T1000 (cell line): ENCODE measurements around the gene DGKG.

Experiments used
- DNase-seq: peaks from one replicate; lab custom pipeline; 2025; ENCODE audit warnings: mixed read lengths; lab: John Stamatoyannopoulos, UW

DGKG gene

DNA sequence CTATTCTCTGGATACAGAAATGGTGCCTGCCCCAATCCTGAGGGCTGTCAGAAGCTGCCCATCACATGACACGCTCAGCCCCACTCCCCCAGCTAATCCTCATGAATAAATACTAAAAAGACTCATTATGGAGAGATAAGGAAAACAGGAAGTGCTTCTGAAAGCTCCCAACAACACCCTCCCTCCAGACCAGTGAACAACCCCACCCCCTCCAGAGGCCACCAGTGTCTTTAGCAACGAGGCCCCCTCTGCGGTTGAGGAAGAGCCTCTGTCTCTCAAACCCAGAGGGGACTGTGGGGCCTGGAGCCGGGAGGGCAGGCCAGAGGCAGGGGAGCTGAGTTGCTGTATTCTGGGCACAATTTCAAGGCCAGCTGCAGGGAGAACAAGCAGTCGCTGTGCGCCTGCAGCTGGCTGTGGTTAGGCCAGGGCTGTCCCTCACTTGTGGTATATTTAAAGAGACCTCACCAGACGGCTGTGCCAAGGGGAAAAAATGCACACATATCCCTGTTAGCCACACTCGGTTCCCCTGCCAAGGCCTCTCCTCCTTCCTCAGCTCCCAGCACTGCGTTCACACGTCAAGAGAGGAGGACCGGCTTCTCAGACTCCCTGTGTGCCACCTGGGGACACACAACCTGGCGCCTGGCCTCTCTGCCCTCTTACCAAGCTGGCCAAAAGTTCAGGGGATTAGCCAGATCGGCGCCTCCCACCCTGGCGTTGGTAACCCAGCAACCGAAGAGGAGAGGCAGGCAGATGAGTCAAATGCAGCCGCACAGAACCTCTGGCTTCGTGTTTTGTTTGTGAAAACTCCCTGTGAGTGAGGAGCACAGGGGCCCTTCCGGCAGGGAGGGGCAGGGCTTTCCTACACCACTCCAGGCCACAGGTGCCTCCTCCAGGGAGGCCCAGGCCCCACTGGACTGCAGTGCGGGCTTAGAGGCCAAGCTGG, 152.0 kb downstream of the DGKG start:
- no peak for DNase-seq

DNA sequence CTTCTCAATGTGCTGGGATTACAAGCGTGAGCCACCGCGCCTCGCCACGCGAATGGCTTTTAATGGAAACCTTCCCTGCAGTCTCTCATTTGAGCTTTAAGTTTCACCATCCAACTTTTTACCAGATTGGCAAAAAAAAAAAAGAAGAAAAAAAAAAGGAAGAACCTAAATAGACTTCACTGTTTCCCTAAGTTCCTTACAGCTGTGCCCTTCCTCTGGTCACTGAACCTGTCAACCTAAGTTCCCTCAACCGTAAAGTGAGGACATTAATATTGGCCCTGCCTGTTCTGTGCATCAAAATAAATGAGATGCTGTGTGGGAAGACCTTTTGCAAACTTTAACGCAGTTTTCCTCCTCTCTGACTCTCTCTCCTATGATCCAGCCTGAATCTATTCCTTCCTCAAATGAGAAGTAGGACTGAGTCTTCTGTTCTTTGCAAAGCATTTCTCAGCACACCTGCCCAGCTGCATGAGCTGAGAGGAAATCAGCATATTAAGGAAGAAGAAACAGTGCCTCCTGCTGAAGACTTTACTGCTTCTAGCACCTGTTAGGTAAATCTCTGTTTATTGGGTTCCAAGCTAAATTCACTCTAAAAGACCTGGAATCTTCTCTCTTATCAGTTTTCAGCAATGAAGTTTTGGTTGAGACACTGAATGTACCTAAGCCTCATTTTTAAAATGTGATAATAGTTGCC, 153.6 kb downstream of the DGKG start:
- no peak for DNase-seq

DNA sequence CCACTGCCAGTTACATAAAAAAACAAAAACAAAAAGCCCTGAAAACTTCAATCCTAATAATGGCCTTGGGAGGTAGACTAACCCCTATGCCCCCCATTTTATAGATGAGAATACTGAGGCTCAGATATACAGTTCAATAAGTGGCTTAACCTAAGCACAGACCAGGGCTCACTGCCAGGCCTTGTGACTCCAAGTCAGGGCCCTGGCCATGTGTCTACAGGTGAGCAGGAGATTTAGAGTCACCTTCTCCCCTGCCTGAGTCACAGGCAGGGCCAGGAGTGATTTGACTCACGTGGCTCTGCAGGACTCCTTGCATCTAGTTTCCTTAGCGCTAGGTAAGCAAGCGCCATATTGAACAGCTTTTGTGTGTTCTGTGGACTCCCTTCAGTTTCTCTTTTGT, 154.5 kb downstream of the DGKG start:
- no peak for DNase-seq

DNA sequence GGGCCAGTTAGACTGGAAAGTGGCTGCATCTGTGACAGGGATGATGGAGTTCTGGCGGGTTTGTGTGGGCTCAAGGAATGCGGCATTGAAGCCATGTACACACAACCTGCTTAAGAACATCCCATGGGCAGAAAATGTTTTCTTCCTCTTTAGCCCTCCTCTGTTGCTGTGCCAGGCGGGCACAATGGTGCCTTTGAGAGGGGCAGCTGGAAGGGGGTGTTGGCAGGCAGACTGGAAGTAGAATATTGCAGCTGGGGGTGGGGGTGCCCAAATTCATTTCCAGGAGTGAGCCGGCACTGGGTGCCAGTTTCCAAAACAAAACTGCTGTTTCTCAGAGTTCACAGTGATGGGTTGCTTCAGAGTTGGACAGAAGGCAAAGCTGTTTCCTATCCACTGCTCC, 161.3 kb downstream of the DGKG start:
- DNase-seq = no peak

DNA sequence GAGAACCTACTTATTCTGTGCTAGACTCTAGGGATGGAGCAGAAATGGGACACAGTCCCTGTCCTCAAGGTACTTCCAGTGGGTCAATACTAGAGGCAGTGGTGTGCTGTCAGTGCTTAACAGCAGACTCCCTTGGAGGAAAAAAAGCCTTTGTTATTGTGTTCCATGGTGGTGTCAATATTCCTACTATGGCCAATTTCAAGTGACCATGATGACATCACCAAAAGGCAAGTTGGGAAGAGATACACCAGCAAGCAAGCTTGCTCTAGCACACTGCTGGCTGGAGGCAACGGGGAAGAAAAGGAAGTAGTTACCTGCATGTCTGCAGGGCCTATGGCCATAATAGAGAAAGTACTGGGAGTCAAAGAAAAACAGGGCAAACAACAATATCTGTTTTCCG, 163.6 kb downstream of the DGKG start:
- no peak for DNase-seq

DNA sequence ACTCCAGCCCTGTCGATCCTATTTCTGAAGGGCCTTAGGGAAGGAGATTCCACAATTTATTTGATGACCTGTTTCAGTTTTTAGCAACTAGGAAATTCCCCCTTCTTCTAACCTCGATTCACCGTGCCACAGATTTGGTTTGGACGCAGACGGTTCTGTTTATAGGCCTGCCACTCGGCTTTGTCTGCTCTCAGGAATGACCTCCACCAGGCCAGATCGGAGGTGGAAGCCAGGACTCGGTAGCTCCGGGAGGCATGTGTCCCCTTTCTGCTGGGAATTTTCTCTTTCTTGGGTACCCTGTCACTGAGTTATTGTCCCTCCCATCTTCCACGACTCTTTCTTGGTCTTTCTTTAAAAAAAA, 167.6 kb downstream of the DGKG start:
- DNase-seq = no peak

DNA sequence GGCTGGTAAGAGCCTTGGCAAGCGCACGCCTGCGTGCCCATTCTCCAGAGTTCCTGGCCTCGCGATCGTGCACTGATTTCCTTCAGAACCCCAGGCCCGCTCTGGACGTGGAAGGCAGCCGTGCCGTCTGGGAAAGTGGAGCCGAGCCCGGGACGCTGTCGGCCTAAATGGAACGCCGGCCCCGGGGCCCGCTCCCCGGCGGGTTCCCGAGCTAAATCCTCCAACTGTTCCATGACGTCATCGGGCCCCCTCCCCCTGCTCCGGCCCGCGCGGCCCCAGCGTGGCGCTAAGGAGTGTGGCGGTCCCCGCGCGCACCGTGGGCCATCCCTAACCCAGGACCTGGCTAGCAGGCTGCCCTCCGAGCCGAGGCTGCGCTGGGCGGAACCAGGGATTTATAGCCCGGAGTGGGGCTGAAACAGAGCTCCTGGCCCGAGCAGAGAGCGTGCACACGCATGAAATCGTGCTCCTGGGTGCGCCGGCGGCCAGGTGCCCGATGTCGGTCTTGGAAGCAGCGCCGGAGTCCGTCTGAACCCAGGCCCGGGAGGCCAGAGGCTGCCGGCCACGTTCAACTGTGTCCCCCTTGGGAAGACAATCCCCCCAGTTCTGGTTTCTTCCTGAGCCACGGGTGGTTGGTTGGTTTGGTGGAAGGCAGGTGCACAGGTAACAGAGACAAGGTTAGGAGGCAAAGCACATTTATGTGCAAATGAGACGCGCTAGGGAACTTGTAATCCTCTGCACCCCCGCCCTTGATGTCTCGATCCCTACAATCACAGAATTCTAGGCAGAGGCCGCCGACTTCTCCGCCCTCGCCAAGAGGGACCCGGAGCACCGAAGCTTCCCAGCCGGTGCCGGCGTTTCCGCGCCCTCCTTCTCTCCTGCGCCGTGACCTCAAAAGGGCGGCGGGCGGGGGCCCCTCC, 168.2 kb downstream of the DGKG start:
- no peak for DNase-seq

DNA sequence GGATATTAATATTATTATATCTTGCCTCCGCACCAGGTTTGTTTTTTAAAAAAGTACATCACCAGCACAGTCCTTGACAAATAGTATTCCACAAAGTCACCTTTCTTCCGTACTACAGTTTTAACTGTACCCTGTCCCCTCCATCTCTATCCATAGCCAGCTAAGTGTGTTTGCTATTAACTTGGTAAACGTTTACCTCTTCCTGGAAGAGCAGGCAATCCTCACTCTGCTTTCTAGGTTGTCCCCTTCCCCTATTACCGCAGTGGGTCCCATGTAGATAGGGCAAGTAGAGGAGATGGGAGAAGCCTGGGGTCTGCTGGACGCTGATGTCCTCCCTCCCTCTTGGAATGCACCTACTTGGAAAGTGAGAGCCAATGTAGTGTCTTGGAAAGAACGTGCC, 169.2 kb downstream of the DGKG start:
- DNase-seq = no peak

DNA sequence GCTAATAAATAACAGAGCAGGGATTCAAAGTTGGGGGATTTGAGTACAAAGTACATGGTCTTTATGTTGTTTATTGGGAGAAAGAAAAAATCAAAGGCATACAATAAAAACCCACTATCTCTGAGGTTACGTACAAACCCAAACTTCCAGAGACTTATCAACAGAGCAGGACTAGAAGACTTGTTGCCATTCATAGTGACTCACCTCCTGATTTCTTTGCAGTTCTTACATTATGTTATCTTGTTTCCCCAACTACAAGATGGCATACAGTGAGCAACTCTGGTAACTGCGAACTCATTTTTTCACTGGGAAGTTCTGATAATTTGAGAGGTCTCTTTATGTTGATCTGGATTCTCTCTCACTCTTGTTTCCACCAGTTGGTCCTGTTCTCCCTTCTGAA, 172.5 kb downstream of the DGKG start:
- DNase-seq = no peak

DNA sequence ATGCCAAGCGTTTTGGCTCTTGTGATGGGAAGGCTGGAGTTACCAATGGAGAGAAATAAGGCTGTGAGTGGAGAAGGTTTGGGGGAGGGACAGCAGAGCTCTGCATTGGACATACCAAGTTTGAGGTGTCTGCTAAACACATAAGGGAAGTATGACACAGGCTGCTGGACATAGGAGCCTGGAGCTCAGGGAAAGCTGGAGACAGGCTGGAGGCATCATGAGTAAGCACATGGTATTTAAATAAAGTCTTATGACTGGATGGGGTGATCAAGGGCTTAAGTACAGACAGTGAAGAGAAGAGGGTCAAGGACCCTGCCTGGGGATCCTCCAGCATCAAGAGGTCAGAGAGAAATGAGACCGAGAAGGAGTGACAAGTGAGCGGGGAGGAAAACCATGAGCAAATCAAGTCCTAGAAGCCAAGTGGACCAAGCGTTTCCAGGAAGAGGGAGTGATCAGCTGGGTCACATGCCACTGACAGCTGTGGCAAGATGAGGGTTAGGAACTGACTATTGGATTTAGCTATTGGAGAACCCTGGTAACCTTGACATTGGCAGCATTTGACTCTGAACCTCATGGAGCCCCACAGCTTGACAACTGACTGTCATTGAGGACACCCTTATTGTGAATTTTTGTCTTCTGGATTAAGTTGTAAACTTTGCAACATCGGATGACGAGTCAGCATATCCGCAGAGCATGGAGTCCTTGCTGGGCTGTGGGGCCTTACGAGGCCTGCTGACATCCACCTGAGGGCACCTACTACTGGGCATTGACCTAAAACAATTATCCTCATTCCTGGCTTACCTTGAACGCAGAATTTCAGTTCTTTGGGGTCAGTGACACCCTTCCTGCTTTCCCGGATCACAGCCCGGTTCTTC, 174.4 kb downstream of the DGKG start:
- no peak for DNase-seq

DNA sequence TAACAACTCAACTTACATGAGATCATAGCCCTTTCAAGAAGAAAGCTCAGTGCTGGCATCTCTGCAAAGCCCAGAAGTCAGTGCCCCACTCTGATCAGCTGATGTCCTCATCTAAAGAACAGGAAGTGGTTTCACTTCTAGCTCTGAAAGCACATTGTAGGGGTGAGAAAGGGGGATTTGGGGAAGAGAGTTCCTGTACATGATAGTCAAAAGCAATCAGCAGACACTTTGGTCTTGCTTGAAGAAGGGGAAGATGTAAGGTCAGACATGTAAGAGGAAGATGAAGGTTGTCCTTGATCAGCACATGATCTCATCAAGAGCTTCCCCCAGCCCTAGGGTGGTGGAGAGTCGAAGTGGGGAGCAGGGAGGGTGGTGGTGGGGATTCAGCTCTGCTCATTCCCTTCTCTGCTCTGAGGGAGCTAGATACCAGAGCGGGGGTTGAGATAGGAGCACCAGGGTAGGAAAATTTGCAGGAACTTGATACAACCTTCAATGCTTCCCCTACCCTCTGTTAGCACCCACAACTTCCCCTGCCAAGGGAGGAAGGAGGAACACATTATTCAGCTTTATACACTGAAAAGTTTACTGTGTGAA, 176.7 kb downstream of the DGKG start:
- DNase-seq = no peak

DNA sequence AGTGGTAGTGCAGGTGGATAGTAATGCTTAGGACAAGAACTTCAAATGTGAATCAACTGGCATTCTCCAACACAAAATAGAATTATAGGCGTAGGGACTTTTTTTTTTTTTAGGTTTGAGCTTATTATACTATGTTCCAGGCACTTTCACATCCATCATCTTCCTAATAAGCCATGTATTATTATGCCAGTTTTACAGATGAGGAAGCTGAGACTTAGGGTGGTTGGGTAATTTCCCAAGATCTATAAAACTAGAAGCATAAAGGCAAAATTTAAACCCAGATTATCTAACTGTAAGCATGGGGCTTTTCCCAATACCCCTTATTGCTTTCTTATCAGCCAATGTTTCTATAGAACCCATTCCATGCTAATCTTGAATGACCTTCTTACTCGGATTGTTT, 178.0 kb downstream of the DGKG start:
- DNase-seq = no peak

DNA sequence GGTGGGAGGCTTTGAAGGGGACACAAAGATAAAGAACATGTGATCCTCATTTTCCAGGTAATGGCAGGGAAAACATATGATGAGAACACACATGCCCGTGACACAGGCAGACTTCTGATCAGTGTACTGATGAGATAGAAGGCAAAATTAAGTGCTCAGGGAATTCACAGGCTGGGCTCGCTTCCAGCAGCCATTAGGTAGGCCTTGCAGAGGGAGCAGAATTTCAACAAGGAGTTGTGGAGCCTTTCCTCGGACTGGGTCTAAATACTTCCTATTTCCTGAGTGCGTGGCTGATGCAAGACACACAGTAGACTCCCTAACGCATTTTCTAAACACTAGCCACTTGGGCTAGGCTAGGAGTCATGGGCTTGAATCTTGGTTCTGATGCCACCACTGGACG, 179.2 kb downstream of the DGKG start:
- DNase-seq = no peak

DNA sequence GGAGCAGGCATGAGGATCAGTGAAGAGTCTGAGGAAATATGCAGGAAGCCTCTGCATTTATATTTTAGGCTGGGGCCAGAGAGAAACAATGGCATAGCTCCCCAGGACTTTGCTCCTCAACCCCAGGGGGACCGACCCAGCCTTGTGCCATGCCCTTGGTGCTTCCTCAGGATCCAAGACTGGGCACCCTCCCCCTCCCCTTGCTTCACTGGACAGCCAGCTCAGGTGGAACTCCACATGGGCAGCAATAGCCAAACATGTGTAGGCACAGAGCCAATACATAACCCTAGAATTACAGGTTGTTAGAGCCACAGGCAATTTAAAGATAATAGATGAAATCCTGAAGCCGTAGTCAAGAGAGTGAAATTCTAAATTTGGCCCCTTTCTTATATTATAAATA, 180.1 kb downstream of the DGKG start:
- DNase-seq = no peak

DNA sequence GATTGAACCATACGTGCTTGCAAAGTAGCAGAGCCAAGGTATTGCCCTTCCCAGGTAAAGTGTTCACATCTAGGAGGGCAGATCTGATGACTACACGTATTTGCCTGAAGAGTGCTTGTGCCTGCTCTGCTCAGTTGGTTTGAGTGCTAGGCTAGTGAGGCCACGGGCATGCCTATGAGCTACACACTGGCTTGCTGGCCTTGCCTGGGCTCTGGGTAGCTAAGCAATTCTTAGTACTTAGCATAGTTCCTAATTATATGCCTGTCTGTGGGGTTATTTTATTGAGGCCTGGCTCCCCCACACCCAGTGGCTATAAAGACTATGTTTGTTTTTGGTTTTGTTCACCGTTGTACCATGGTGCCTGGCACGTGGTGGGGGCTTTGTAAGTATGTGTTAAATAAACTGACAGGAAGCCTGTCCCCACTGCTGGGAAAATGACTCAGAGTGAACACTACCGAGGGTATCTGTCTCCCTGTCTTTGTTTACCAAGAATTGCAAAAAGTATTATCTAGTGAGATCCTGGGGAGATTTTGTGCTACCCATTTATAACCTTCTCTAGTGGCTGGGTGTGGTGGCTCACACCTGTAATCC, 181.0 kb downstream of the DGKG start:
- DNase-seq = no peak

DNA sequence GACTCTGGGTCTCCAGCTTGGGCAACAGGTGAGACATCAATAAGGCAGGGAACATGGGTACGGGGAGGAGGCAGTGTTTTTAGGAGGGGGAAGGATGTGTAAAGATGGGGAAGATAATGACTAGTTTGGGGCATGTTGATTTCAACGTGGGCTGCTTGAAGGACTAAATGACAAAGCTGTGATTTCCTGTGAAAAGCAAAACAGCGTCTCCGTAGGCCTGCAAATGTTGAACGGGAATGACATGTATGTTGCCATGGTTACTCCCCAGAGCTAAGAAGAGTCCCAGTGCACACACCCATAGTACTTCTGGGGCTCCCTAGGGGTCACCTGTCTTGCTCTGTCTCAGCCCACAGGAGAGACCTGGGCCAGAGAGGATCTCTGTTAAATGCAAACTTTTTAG, 181.9 kb downstream of the DGKG start:
- DNase-seq = no peak

DNA sequence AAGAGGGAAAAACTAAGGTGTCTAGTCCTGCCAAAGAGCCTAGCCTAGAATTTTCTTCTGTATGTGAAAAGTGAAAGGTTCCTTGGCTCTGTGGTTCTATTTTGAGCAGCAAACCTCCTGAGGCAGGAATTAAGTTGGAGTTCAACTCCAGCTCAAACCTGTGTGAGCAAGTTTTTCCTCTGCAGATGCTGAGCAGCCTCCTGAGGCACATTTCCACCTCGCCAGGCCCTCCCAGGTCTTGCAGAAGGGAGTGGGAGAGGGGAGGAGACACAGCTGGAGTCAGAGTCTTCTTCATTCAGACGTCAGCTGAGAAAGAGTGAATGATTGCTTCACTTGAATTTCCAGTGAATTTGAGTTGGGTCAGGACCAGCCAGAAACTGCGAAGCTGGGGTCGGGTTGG, 183.6 kb downstream of the DGKG start:
- DNase-seq = no peak

DNA sequence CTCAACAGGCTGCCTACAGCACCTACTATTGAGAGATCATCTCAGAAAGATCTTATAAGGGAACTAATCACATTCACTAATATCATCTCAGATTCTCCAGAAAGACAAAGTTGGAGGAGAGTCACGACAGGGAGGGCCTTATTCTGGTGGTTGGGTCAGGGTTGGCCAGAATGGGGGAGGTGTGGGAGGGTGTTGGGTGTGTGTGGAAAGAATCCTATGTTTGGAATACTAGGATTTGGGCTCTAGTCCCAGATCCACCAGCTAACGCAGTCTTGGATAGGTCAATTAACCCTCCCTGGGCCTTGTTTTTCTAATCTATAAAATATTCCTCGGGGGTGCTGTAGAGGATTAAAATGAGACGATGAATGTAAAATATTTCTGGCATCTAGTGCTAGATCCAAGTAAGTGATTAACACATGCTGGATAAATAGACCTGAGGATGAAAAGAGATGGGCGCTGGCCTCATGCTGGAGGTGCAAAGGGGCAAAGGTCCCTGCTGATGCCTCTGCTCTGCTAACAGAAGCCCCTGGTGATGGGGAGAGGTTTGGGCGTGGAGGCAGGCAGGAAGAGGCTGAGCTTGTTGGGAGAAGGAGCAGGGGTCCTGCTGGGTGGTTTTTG, 185.6 kb downstream of the DGKG start:
- DNase-seq = no peak

DNA sequence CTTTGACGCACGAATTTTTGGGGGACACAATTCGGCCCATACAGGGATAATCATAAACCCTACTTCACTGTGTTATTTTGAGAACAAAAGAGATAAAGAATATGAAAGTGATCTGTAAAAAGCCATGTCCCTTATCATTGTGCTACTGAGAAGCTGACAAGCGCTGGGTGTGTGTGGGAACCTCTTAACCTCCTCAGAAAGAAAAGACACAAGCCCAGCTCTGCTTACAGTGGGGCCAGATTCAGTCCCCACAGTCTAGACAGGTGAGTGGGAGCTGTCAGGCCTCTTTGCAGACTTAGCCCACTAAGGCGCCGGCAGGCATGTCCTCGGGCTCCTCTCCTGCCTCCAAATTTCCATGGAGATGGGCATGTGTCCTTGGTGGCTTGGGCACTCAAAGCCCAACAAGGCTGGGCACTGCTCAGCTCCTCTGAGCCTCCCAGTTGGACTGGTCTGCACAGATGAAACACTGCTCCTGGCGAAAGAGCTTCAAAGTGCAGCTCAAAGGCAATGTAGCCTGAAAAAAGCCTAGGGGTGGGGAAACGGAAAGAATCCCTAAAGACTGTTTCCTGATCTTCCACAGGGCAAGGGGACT, 188.7 kb downstream of the DGKG start:
- DNase-seq = no peak

DNA sequence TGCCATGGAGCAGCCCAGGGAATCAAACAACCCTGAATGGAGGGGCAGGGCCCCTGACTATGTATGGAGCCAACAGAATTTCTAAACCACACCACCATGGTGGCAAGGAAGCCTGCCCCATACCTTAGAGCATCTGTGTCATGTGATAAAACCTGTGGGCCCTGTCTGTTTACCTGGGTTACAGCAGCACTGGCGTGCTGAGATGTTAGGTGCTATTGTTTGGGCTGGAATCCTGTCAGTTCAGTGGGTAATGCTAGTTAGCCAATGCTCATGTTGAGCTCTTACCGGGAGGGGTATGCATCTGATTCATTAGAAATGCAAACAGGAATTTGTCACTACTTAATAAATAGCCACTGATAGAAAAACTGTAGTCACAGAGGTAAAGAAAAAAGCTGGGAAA, 189.7 kb downstream of the DGKG start:
- DNase-seq = no peak
